HG03460 (cell line): ENCODE results near the gene MDM4.
"Not testable (repeated sequence)": the region's sequence is repeated elsewhere in the genome, so short reads cannot be mapped to it uniquely, and the experiment has no call there.

ENCODE experiments used
- ATAC-seq: cut with Tn5 transposase; IDR thresholded peaks from one replicate; pipeline ENCODE4 v1.9.1; 2021; ENCODE audit not compliant: unreplicated experiment

Gene MDM4

DNA sequence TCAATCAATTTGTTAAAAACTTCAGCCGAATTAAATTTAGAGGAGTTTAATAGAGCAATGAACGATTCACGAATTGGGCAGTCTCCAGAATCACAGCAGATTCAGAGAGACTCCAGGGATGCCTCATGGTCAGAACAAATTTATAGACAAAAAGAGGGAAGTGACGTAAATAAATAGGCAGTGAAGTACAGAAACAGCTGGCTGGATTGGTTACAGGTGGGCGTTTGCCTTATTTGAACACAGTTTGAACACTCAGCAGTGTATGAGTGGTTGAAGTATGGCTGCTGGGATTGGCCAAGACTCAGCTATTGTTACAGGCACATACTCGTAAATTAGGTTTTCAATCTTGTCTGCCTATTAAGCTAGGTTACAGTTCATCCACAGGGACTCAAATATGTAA, 43.8 kb downstream of the MDM4 start:
- ATAC-seq = not testable (repeated sequence)

DNA sequence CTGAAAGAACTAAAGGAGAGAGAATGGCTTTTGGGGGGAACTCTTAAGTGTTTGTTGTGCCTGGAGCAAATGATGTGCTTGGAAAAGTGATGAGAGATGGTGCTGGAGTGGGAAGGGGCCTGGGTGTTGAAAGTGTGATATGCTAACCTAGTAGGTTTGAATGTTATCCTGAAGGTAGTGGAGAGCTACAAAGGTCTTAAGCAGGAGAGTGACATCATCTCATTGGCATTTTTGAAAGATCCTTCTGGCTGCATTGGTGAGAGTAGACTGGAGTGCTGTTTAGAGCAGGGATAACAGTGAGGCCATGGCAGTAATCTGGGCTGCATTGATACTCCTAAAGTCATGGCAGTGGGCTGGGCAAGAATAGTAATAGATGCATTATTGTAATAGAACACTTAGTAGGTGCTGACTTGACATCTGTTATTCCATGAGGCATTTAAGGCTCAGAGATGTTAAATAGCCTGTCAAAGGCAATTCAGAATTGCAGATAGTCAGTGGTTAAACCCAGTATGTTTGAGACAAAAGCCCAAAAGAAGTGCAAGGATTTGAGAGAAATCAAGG, 44.5 kb downstream of the MDM4 start:
- ATAC-seq = no peak

DNA sequence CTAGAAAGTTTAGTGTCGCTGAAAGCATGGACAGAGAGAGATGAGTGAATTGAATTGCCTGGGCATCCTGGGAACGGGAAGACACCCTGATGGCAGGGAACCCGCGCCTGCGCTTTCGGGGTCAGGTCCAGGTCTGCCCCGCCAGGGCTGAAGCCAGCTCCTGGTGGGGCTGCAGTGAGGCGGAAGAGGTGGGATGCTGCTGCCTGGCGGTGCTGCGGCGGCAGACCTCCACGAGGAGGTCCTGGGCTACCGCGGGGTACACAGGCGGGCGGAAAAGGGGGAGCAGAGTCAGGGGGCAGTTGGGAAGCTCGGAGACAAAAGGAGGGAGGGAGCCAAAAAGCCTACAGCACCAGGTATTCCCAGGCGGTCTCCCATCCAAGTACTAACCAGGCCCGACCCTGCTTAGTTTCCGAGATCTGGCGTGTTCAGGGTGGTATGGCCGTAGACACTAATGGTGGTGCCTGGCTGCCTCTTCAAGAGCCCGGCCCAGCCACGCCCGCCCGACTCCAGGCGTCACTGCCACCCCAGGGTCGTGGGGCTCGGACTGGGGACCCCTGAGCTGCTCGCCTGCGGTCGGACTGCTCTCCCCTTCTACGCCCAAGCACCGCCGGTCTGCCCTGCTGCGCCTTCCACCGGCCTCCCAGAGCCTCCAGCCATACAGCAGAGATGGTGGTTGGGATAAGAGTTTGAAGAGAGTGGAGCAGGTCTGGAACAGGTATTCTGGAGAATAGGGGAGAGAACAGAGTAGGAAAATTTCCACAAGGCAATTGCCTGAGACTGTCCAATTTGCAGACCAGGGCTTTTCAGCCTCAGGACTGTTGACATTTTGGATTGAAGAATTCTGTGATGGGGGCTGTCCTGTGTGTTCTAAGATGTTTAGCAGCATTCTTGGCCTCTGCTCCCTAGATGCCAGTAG, 46.1 kb downstream of the MDM4 start:
- no peak for ATAC-seq

DNA sequence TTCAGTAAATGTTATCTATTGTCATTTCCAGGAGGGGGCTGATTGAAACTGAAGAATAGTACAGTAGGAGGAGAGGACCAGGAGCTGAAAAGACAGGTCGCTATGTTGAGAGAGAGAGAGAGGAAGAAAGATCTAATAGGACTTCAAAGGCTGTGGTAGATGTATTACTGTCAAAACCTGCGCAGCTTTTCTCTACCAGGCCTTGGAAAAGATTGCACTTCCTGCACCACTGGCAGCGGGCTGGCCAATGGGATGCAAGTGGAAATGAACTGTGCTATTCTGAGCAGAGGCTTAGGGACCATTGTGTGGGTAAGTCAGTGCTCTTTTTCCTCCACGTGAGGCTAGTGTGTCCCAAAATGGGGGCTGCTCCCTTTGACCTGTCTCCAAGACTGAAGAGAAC, 47.1 kb downstream of the MDM4 start:
- no peak for ATAC-seq

DNA sequence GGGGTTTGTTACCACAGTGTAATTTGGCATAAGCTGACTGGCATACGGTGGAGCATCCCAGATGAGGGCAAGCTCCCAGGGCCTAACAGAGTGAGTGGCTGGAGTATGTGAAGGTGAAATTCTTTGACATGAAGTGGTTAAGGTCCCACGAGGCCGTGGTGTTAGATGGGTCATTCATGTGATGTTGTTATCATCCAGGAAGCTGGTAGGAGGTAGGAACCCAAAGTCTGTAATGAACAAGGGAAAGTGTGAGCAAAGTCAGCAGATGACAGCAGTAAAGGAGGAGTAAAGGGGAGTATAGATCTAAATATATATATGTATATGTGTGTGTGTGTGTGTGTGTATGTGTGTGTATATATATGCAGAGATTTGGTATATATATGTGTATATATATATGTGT, 47.6 kb downstream of the MDM4 start:
- ATAC-seq = no peak

DNA sequence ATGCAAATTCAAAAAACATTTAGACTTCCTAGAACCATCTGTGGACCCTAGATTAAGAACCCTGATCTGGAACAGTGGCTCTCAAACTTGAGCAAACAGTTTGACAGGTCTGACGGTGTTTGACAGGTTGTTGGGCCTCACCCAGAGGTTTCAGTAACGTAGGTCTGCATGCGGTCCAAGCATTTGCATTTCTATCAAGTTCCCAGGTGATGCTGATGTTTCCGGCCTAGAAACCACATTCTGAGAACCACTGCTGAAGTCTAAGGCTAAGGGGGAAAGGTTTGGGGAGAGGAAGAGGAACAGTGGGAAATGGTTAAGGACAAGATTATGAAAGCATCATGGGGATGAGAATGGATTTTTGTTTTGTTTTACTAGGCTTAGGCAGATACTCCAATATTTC, 48.6 kb downstream of the MDM4 start:
- ATAC-seq = peak; percentile 74

DNA sequence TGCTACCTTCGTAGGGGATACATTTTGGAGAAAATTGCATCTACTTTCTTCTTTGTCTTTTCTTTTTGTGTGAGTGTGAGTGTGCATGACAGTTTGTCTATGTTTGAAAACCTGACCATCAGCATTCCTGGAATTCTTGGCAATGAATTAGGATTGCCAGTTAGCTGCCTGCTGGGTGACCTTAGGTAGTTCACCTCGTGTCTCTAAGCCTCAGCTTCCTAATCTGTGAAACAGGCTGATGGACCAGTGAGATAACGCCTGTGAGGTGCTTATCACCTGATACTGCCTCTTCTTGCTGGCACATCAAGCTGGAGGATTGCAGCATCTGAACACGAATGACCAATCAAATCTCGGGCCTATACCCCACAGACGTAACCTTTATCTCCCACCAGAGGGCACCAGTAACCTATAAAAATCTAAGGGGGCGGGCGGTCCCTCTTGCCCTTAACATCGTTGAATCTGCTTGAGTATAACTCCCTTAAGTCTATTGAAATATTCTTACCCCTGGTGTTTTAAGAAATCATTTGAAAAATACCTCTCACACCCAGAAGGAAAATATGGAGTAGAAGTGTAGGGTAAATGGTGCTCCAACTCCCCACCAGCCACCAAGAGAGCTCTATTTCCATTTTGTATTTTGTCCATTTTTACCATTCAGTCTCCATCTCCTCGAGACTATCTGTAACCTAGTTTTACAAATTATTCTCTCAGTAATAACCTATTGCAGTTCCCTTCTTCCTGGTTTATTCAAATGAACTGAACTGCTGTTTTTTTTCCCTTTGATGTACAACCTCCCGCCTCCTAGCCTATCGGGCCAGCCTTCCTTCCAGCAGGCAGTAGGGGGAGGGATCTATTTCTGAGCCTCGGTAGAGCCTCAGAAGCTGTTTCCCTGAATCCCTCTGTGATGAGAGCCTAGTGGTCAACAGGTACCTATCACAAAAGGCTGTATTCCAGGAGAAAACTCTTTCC, 49.7 kb downstream of the MDM4 start:
- ATAC-seq = peak; percentile 54

DNA sequence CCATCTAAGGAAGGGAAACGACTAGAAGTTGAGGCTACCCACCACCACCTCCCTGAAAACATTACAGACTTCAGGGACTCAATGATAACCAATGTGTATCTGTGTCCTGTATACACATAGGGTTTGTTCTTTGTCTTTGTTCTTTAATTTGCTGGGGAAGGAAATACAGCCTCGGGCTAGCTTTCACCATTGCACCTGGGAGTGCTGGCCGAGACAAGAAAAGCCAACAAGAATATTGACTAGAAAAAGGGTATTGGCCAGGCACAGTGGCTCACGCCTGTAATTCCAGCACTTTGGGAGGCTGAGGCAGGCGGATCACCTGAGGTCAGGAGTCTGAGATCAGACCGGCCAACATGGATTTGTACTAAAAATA, 50.4 kb downstream of the MDM4 start:
- ATAC-seq = no peak

DNA sequence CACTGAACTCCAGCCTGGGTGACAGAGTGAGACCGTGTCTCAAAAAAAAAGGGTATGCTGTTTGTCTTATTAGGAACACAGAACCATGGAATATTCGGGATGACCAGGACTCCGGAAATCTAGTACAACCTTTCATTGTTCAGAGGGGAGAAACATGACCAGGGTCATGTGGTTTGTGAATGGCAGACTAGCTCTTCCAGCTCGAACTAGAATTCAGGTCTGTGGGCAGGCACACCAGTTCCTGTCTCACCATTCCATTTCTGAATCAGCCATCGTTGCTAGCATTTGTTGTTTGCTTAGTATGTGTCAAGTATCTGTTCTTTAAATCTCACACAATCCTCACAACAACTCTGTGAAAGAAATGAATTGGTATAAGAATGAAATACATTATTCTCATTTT, 50.9 kb downstream of the MDM4 start:
- ATAC-seq = no peak

DNA sequence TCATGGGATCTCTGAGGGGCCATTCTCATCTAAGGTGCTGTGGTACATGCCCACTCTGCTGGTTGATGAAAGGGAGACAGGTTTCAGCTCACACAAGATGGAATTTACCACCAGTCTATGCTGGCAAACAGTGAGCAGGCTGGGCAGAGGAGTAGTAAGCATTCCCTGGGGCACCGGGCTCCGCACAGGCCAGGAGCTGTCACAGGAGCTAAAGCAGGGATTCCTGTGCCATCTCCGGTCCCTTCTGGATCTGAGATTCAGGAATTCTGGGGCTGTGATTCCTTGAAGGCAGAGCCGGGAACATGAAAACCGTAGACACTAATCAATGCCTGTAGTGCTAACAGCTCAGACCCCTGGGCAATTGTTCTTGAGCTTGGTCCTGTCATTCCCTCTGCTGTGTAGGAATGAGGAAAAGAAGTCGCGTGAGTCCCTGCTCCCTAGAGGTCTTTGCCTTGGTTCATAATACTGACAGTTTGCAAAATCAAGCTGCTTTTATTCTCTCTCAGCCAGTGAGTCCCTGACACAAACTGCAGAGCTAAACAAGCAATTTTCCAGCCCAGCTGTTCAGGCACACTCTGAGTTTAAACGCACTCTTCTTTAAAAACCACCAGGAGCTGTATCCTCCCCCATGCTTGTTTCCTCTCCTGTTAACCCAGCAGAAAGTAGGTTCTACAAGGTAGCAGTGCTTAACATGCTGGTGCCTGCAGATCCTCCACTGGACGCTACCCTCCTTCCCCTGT, 52.5 kb downstream of the MDM4 start:
- ATAC-seq = no peak

DNA sequence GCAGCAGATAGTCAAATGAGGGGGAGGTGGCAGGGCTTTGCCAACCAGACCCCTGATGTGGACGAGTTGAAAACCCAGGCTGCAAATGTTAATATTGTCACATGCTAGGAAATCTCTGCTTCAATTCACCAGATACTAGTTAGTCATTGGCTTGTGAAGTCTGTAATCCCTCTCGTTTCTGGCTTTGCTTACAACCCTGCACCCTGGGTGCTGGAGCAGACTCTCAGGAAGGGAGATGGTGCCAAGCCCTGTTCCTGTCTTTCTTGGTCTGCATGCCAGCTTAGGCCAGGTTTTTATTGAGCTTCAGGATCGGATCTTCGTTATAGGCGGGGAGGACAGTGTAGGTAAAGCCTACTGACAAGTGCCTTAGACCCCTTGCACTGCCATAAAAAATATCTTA, 53.3 kb downstream of the MDM4 start:
- no peak for ATAC-seq

DNA sequence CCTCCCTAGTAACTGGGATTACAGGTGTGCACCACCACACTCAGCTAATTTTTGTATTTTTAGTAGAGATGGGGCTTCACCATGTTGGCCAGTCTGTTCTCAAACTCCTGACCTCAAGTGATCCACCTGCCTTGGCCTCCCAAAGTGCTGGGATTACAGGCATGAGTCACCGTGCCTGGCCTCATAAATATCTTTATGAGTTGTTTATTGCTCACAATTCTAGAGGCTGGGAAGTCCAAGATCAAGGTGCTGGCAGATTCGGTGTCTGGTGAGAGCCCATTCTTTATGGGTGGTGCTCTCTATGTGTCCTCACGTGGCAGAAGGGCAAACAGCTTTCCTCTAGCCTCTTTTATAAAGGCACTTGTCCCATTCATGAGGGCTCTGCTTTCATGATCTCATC, 53.8 kb downstream of the MDM4 start:
- ATAC-seq = not testable (repeated sequence)

DNA sequence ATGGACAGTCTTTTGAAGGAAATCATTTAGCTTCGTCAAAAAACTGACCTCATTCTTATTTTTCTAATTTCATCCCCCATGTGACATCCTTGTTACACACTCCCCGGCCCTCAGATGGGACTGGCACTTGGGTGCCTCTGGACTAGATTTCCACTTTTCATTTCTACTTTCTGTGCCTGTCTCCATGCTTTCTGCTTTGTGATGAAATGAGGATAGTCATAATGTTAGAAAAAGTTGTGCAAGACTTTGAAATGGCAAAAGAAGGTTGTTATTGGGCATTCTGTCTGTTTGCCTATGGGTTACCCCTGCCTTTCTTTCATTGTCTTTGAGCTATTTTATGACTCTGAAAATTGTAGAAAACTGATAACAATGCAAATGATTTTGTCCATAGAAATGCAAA, 54.9 kb downstream of the MDM4 start:
- no peak for ATAC-seq

DNA sequence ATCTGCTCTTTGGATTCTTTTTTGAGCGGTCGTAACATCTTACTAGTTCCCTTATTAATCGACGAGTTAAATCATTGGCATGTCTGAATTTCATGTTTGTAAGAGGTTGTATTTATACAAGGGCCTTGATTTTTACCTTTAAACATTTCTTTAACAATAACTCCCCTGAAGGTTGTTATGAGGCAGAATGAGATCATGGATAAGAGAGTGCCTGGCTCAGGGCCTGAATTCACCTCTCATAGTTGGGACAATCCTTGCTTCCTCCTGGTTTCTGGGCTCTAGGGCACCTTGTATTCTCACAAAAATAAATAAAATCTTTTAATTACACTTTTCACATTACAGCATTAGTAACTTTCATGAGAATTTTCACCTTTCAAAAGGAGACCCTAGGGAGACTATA, 55.4 kb downstream of the MDM4 start:
- ATAC-seq = no peak

DNA sequence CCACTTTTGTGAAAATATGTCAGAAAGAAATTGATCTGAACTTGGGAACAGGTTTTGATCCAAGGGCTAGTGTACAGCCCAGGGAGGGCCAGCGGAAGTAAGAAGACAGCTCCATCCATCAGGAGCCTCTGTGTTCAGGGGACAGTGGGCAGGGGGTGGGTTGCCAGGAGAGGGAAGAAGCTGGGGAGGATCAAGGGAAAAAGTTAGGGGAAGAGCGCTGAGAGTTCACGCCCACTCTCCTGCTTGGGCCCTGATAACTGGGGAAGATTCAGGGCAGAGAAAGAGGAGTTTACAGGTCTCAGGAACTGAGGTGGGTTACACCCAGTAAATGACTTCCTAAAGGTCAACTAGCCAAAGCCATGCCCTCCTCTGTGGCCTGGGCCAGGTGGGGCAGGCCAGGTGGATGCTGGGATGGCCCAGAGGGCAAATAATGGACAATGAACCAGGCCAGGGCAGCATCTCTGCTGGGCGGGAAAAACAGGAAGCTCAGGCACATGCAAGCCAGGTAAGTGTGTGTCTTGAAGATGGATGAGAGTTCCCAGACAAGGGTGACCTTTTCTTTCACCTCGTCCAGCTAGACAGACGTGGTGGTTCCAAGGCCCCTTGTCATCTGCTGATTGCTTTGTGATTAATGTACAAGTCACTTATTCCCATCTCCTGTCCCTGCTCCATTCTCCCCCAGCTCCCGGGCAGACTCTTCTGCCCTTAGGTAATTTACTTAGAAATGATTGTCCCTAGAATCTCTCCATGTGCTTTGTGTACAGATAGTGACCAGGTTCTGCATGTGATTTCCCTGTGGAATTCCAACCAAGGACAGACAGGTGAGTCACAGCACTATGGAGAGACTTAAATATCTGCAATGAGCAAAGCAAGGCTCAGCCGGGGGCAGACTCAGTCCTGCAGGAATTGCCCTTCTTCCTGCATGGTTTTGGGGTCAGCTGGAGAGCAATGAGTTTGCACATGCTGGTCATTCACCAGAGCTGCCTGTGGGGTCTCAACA, 57.0 kb downstream of the MDM4 start:
- no peak for ATAC-seq

DNA sequence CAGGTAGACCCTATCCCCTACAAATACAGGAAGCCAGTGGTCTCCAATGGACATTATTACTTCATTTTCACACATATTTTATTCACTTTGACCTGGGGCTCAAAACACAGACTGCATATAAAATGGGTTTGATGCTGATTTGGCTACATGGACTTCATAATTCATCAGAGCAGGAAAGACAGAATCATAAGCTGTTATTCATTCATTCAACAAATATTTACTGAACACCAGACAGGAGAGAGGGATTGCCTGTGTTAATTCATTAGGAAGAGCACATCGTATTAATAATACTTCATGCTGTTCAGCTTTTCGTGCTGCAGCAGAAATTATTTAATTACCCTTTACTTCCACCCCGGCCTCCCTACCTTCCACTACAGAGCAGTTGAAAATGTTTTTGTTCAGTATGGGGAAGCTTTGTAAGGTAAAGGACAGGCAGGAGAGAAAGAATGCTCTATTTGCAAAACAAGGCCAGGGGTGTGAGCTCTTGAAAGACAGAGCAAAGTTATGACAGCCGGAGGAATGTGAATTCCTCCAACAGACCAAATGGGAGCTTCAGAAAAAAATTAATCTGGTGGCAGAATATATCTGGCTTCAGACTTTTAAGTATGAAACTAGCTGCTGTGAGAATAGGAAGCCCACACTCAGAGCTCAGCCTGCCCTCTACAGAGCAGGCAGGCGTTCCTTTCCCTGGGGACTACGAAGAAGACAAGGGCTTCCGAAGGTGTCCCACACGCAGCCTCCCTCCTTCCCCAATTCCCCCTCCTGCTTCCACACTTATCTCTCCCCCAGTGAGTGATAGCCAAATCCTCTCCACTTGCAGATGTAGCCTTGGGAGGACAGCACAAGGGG, 58.0 kb downstream of the MDM4 start:
- ATAC-seq = no peak

DNA sequence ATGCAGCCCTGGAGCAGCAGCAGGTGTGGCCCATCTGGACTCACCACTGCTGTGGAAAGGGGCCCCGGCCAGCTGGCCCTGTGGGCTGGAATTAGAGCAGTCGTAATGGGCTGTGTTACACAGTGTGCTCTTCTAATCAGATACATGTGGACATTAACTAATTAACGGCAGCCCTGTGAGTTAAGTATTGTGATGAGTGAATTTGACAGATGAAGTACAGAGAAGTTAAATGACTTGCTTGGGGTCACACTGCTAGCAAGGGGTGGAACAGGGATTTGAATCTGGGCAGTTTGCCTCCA, 58.6 kb downstream of the MDM4 start:
- ATAC-seq = no peak

DNA sequence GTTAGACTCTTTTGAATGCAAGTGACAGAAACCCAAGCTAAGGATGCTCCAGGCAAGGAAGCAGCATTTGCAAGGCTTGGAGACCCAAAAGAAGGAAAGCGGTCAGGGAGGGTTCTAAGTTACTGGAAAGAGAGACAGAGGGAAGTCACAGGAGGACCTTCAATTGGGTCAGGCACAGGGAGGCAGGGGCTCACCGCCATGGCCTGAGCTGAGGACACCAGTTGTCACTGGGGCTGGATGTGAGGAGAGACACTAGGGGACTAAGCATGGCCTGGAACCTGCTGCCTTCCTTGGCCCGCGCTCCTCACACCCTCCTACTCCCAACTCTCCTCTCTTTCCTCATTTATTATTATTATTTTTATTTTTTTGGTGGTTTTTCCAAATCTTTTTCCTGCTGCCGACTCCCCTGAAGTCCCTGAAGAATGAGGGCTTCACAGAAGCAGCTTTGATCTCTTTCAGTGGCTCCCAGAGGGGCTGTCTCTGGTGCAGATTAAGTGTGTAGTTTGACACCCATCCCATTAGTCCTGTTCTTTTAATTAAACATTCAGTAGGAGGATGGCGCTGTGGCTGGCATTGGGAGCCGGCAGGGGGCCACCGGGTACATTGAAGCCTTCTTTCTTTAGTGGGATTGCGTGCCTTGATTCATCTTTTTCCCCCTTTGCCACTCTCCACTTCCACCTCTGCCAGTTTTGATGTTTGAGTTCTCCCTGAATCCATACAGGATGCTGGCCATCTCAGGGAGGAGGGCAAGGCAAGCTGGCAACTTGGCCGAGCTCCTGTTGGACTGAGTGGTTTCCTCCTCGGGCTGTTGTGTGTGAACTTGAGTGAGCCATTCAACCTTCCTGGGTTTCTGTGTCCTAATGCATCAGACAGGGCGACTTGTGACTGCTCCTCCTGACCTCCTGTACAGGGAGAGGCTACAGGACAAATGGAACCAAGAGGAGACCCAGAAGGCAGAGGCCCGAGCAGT, 59.3 kb downstream of the MDM4 start:
- ATAC-seq = no peak
